Measurements from ENCODE around the gene ADAM12.

ADAM12 gene

GRCh38 chr10:125995726-125996304, 392.5 kb downstream of the ADAM12 start:
- no peak overlapping the region for H3K9ac ChIP-seq (ENCODE audit: low read length)
- DNase-seq = no peak
- no peak overlapping the region for H3K4me2 ChIP-seq (ENCODE audit: low read depth, low read length)
- H3K9me2 ChIP-seq (replicated peaks; ENCODE audit: insufficient read depth, low read length) = no peaks in the 10 kb centered on the region
- H4K20me1 ChIP-seq (ENCODE audit: insufficient read depth, low read length) = no peaks in the 10 kb centered on the region
- peaks cover 10% of the 10 kb centered on the region for H3K27me3 ChIP-seq (replicated peaks; ENCODE audit: insufficient read depth, low read length)
- no peaks in the 10 kb centered on the region for H3K36me3 ChIP-seq (replicated peaks; ENCODE audit: insufficient read depth, low read length)
- H3K9me3 ChIP-seq (replicated peaks; ENCODE audit: insufficient read depth, low read length) = 0 out of 2 replicates have a peak, but pooled peaks cover 4% of the 10 kb centered on the region
- no peak overlapping the region for H3K4me3 ChIP-seq (ENCODE audit: low read length)
- no peak overlapping the region for H2AFZ ChIP-seq (ENCODE audit: low read length)
- H3K4me1 ChIP-seq (ENCODE audit: low read length) = no peaks in the 10 kb centered on the region
- H3K27ac ChIP-seq (ENCODE audit: low read length) = no peak overlapping the region
- H3F3A ChIP-seq (ENCODE audit: insufficient read depth, low read length) = no peaks in the 10 kb centered on the region
- H3K79me2 ChIP-seq (ENCODE audit: low read length) = no peaks in the 10 kb centered on the region
- TF ChIP-seq EZH2 (optimal IDR thresholded peaks at IDR 0.05; ENCODE audit: low read depth, low read length) (no peak), CTCF (IDR thresholded peaks at IDR 0.05; ENCODE audit: low read length) (no peak), EZH2phosphoT487 (IDR thresholded peaks at IDR 0.05; ENCODE audit: low read length) (no peak)

GRCh38 chr10:125994601-125995000, 393.7 kb downstream of the ADAM12 start:
- H3K27ac ChIP-seq (ENCODE audit: low read length) = no peak overlapping the region
- no peak overlapping the region for H3K4me3 ChIP-seq (ENCODE audit: low read length)
- H3K4me1 ChIP-seq (ENCODE audit: low read length) = no peaks in the 10 kb centered on the region
- H2AFZ ChIP-seq (ENCODE audit: low read length) = no peak overlapping the region
- no peaks in the 10 kb centered on the region for H3K9me2 ChIP-seq (replicated peaks; ENCODE audit: insufficient read depth, low read length)
- no peaks in the 10 kb centered on the region for H3F3A ChIP-seq (ENCODE audit: insufficient read depth, low read length)
- H4K20me1 ChIP-seq (ENCODE audit: insufficient read depth, low read length) = no peaks in the 10 kb centered on the region
- H3K9ac ChIP-seq (ENCODE audit: low read length) = no peak overlapping the region
- DNase-seq = no peak
- TF ChIP-seq EZH2 (optimal IDR thresholded peaks at IDR 0.05; ENCODE audit: low read depth, low read length) (no peak), CTCF (IDR thresholded peaks at IDR 0.05; ENCODE audit: low read length) (no peak), EZH2phosphoT487 (IDR thresholded peaks at IDR 0.05; ENCODE audit: low read length) (no peak)
- H3K79me2 ChIP-seq (ENCODE audit: low read length) = no peaks in the 10 kb centered on the region
- 0 out of 2 replicates have a peak, but pooled peaks cover 4% of the 10 kb centered on the region for H3K9me3 ChIP-seq (replicated peaks; ENCODE audit: insufficient read depth, low read length)
- H3K4me2 ChIP-seq (ENCODE audit: low read depth, low read length) = no peak overlapping the region
- no peaks in the 10 kb centered on the region for H3K36me3 ChIP-seq (replicated peaks; ENCODE audit: insufficient read depth, low read length)
- peaks cover 10% of the 10 kb centered on the region for H3K27me3 ChIP-seq (replicated peaks; ENCODE audit: insufficient read depth, low read length)

GRCh38 chr10:125992254-125992653, 396.0 kb downstream of the ADAM12 start:
- Histone ChIP-seq H3K4me2 (ENCODE audit: low read depth, low read length) (no peak overlapping the region), H3K36me3 (replicated peaks; ENCODE audit: insufficient read depth, low read length) (no peaks in the 10 kb centered on the region), H3K4me1 (ENCODE audit: low read length) (no peaks in the 10 kb centered on the region), H3K27me3 (replicated peaks; ENCODE audit: insufficient read depth, low read length) (peaks cover 10% of the 10 kb centered on the region), H3K27ac (ENCODE audit: low read length) (no peak overlapping the region), H3K4me3 (ENCODE audit: low read length) (no peak overlapping the region), H3K79me2 (ENCODE audit: low read length) (no peaks in the 10 kb centered on the region), H3K9me2 (replicated peaks; ENCODE audit: insufficient read depth, low read length) (no peaks in the 10 kb centered on the region), H3K9me3 (replicated peaks; ENCODE audit: insufficient read depth, low read length) (0 out of 2 replicates have a peak, but pooled peaks cover 4% of the 10 kb centered on the region), H4K20me1 (ENCODE audit: insufficient read depth, low read length) (no peaks in the 10 kb centered on the region), H2AFZ (ENCODE audit: low read length) (no peak overlapping the region), H3K9ac (ENCODE audit: low read length) (no peak overlapping the region), H3F3A (ENCODE audit: insufficient read depth, low read length) (no peaks in the 10 kb centered on the region)
- TF ChIP-seq EZH2phosphoT487 (IDR thresholded peaks at IDR 0.05; ENCODE audit: low read length) (no peak), CTCF (IDR thresholded peaks at IDR 0.05; ENCODE audit: low read length) (no peak), EZH2 (optimal IDR thresholded peaks at IDR 0.05; ENCODE audit: low read depth, low read length) (no peak)
- DNase-seq = no peak
